ENCODE results near the gene GMDS.

The GMDS gene

DNA sequence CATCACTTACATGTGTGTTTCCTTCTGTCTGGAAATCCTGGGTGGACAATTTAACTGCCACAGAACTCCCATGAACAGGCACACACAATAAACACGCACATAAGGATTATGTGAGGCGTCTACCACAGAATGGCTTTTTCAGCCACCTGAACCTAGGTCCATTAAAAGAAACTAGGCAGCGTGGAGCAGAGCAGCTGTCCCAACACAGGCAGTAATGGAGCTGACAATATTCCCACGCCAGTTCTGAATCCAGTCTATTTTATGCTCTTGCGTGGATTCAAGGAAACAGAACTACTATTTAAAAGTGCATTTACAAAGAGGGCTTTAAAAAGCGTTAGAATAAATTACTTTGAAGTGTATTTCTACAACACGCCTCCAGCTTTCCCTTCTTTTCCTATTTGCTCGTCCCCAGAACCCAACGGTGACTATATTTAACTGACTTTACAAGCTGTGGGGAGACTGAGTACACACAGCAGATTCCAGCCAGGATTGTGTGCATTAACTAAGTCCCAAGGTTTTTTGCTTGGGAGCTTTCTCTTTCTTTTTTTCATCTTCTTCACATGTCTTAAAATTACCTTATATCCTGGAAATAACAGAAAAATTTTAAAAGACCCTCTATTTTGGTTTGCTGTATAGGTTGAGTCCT lies 95.9 kb downstream of the GMDS start:
- 89% methylated on average over 7 of the region's 9 CpGs for WGBS
- no peak overlapping the region for H3K23ac ChIP-seq (ENCODE audit: low read length in 2 of 2)

DNA sequence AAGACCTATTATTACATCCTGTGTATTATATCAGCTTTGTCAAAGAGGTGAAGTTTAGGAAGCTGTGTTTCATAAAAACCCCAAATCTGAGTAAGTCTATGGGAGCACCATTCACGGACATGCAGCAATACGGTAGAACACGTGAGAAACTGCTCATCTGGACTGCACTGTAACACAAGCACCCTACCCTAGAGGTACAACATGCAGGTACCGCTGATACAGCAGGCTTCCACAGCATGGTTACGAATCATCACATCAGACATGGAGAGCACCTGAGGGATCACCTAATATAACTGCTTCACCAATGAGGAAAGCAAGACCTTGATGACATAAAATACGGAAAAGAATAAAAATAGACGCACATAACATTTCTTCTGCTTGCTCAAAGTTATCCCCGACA lies 96.7 kb downstream of the GMDS start:
- no peak overlapping the region for H2BK12ac ChIP-seq (ENCODE audit: low read length in 2 of 2)
- H3K9ac ChIP-seq (ENCODE audit: low read length) = no peak overlapping the region
- H3K27me3 ChIP-seq (ENCODE audit: control insufficient read depth in 1 of 2, insufficient read depth in 1 of 2, low read length in 2 of 2) = no peaks in the 10 kb centered on the region
- no peak overlapping the region for H2AK5ac ChIP-seq (ENCODE audit: low read length, severe bottlenecking)
- no peak overlapping the region for H3K27ac ChIP-seq (ENCODE audit: low read length, poor library complexity, severe bottlenecking)
- 100% methylated on average over 7 of the region's 8 CpGs for WGBS
- no peaks in the 10 kb centered on the region for H3K36me3 ChIP-seq (ENCODE audit: control insufficient read depth in 1 of 2, insufficient read depth in 2 of 2, low read depth in 1 of 2, low read length in 2 of 2)
- no peak overlapping the region for H2AFZ ChIP-seq (ENCODE audit: low read depth, low read length)
- no peaks in the 10 kb centered on the region for H3K9me3 ChIP-seq (ENCODE audit: control insufficient read depth, low read length)
- no peak overlapping the region for H3K4ac ChIP-seq (ENCODE audit: low read depth in 1 of 2, low read length in 2 of 2)
- H3K18ac ChIP-seq (ENCODE audit: low read depth in 1 of 2, low read length in 2 of 2) = no peak overlapping the region
- H3K4me2 ChIP-seq (ENCODE audit: low read length, poor library complexity, severe bottlenecking) = no peak overlapping the region
- no peak overlapping the region for H2BK120ac ChIP-seq (ENCODE audit: low read depth, low read length)
- H4K91ac ChIP-seq (ENCODE audit: low read length) = no peak overlapping the region
- no peak for DNase-seq
- peaks cover 10% of the 10 kb centered on the region for H3K79me1 ChIP-seq (replicated peaks; ENCODE audit: low read length, poor library complexity, severe bottlenecking)
- H4K8ac ChIP-seq (ENCODE audit: low read length) = no peak overlapping the region
- H3K14ac ChIP-seq (ENCODE audit: low read length in 2 of 2) = no peak overlapping the region
- no peak overlapping the region for H2BK5ac ChIP-seq (ENCODE audit: low read depth, low read length, poor library complexity, severe bottlenecking)
- no peak overlapping the region for H3K23ac ChIP-seq (ENCODE audit: low read length in 2 of 2)
- H3K4me3 ChIP-seq (ENCODE audit: insufficient read depth in 1 of 2, low read depth in 1 of 2, low read length in 2 of 2) = no peak overlapping the region
- peaks cover 2% of the 10 kb centered on the region for H3K4me1 ChIP-seq (ENCODE audit: control insufficient read depth, insufficient read depth, low read depth, low read length)
- no peak overlapping the region for H2BK15ac ChIP-seq (ENCODE audit: low read depth, poor library complexity, severe bottlenecking)

More for the DNA sequence above, 95.9 kb downstream of the GMDS start:
- no peak overlapping the region for H3K4me3 ChIP-seq (ENCODE audit: insufficient read depth in 1 of 2, low read depth in 1 of 2, low read length in 2 of 2)
- no peaks in the 10 kb centered on the region for H3K27me3 ChIP-seq (ENCODE audit: control insufficient read depth in 1 of 2, insufficient read depth in 1 of 2, low read length in 2 of 2)
- H2AK5ac ChIP-seq (ENCODE audit: low read length, severe bottlenecking) = no peak overlapping the region
- H3K79me1 ChIP-seq (replicated peaks; ENCODE audit: low read length, poor library complexity, severe bottlenecking) = peaks cover 8% of the 10 kb centered on the region
- no peak overlapping the region for H3K14ac ChIP-seq (ENCODE audit: low read length in 2 of 2)
- no peak overlapping the region for H2BK120ac ChIP-seq (ENCODE audit: low read depth, low read length)
- peaks cover 2% of the 10 kb centered on the region for H3K4me1 ChIP-seq (ENCODE audit: control insufficient read depth, insufficient read depth, low read depth, low read length)
- no peak overlapping the region for H3K4me2 ChIP-seq (ENCODE audit: low read length, poor library complexity, severe bottlenecking)
- no peak overlapping the region for H3K27ac ChIP-seq (ENCODE audit: low read length, poor library complexity, severe bottlenecking)
- H3K18ac ChIP-seq (ENCODE audit: low read depth in 1 of 2, low read length in 2 of 2) = no peak overlapping the region
- no peak overlapping the region for H2BK12ac ChIP-seq (ENCODE audit: low read length in 2 of 2)
- no peaks in the 10 kb centered on the region for H3K9me3 ChIP-seq (ENCODE audit: control insufficient read depth, low read length)
- H2BK5ac ChIP-seq (ENCODE audit: low read depth, low read length, poor library complexity, severe bottlenecking) = no peak overlapping the region
- no peak overlapping the region for H3K4ac ChIP-seq (ENCODE audit: low read depth in 1 of 2, low read length in 2 of 2)
- no peak overlapping the region for H2AFZ ChIP-seq (ENCODE audit: low read depth, low read length)
- H2BK15ac ChIP-seq (ENCODE audit: low read depth, poor library complexity, severe bottlenecking) = no peak overlapping the region
- H3K9ac ChIP-seq (ENCODE audit: low read length) = no peak overlapping the region
- no peak overlapping the region for H4K8ac ChIP-seq (ENCODE audit: low read length)
- no peak for DNase-seq
- no peak overlapping the region for H4K91ac ChIP-seq (ENCODE audit: low read length)
- no peaks in the 10 kb centered on the region for H3K36me3 ChIP-seq (ENCODE audit: control insufficient read depth in 1 of 2, insufficient read depth in 2 of 2, low read depth in 1 of 2, low read length in 2 of 2)

DNA sequence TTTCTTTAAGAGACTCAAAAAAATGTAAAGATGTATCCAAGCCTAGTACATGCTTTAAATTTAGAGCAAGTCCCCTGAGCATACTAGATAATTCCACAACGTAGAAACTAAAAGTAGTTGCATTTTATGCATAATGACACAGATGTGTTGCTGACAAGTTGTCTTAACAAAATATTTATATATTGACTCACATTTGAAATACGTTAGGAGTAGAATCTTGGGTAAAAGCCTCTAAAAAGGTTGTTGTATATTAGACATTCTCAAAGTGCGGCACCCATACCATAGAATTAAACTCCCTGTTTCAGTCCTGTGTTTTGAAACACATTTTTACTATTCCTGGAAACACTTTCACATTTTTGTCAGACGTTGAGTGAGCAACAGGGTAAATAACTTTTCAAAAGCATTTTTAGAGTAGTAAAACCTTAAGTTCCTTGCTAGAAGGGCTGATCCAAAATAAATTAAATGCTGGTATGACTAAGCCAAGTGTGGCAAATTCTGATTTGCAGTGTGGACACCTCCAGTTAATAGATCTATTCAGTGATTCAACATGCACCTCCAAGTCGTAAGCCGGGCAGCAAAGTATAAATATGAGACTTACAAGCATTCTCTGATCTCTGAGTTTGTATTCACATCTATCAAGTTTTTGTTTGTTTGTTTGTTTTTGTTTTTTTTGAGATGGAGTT lies 97.5 kb downstream of the GMDS start:
- H3K18ac ChIP-seq (ENCODE audit: low read depth in 1 of 2, low read length in 2 of 2) = no peak overlapping the region
- no peak overlapping the region for H3K4ac ChIP-seq (ENCODE audit: low read depth in 1 of 2, low read length in 2 of 2)
- no peak for DNase-seq
- no peak overlapping the region for H3K23ac ChIP-seq (ENCODE audit: low read length in 2 of 2)
- H2BK120ac ChIP-seq (ENCODE audit: low read depth, low read length) = no peak overlapping the region
- WGBS = 100% methylated on average over 1 of the region's 6 CpGs
- H2BK15ac ChIP-seq (ENCODE audit: low read depth, poor library complexity, severe bottlenecking) = no peak overlapping the region
- no peaks in the 10 kb centered on the region for H3K27me3 ChIP-seq (ENCODE audit: control insufficient read depth in 1 of 2, insufficient read depth in 1 of 2, low read length in 2 of 2)
- H3K9me3 ChIP-seq (ENCODE audit: control insufficient read depth, low read length) = no peaks in the 10 kb centered on the region
- no peak overlapping the region for H3K27ac ChIP-seq (ENCODE audit: low read length, poor library complexity, severe bottlenecking)
- H2BK12ac ChIP-seq (ENCODE audit: low read length in 2 of 2) = no peak overlapping the region
- no peak overlapping the region for H2BK5ac ChIP-seq (ENCODE audit: low read depth, low read length, poor library complexity, severe bottlenecking)
- no peak overlapping the region for H4K91ac ChIP-seq (ENCODE audit: low read length)
- H4K8ac ChIP-seq (ENCODE audit: low read length) = no peak overlapping the region
- H3K36me3 ChIP-seq (ENCODE audit: control insufficient read depth in 1 of 2, insufficient read depth in 2 of 2, low read depth in 1 of 2, low read length in 2 of 2) = no peaks in the 10 kb centered on the region
- no peak overlapping the region for H3K14ac ChIP-seq (ENCODE audit: low read length in 2 of 2)
- no peak overlapping the region for H2AFZ ChIP-seq (ENCODE audit: low read depth, low read length)
- no peak overlapping the region for H3K4me2 ChIP-seq (ENCODE audit: low read length, poor library complexity, severe bottlenecking)
- peaks cover 2% of the 10 kb centered on the region for H3K4me1 ChIP-seq (ENCODE audit: control insufficient read depth, insufficient read depth, low read depth, low read length)
- H3K9ac ChIP-seq (ENCODE audit: low read length) = no peak overlapping the region
- peaks cover 12% of the 10 kb centered on the region for H3K79me1 ChIP-seq (replicated peaks; ENCODE audit: low read length, poor library complexity, severe bottlenecking)
- peak overlapping the region in 1 of 2 experiments; percentile 17 for H3K4me3 ChIP-seq (ENCODE audit: insufficient read depth in 1 of 2, low read depth in 1 of 2, low read length in 2 of 2)
- H2AK5ac ChIP-seq (ENCODE audit: low read length, severe bottlenecking) = no peak overlapping the region

DNA sequence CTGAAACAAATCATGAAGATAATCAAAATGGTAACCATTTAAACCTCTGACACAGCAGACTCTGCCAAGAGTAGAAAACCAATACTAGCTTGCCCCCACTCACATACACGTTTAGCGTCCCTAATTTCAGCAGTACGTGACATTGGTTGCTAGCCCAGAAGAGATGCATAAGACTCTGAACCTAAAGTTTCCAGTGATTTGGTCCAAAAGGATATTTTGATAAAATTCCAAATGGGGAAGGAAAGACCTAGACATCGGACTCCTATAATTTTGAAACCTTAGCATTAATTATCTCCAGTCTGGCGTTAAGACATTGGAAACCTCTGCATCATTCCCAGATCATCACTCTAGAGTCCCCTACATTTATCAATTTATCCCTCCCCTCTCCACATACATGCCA lies 98.1 kb downstream of the GMDS start:
- Histone ChIP-seq H3K4me3 (ENCODE audit: insufficient read depth in 1 of 2, low read depth in 1 of 2, low read length in 2 of 2) (no peak overlapping the region), H2AFZ (ENCODE audit: low read depth, low read length) (no peak overlapping the region), H2BK120ac (ENCODE audit: low read depth, low read length) (no peak overlapping the region), H3K14ac (ENCODE audit: low read length in 2 of 2) (no peak overlapping the region), H4K8ac (ENCODE audit: low read length) (no peak overlapping the region), H4K91ac (ENCODE audit: low read length) (no peak overlapping the region), H3K4ac (ENCODE audit: low read depth in 1 of 2, low read length in 2 of 2) (no peak overlapping the region), H3K36me3 (ENCODE audit: control insufficient read depth in 1 of 2, insufficient read depth in 2 of 2, low read depth in 1 of 2, low read length in 2 of 2) (no peaks in the 10 kb centered on the region), H3K4me2 (ENCODE audit: low read length, poor library complexity, severe bottlenecking) (no peak overlapping the region), H3K79me1 (replicated peaks; ENCODE audit: low read length, poor library complexity, severe bottlenecking) (peaks cover 16% of the 10 kb centered on the region), H3K27ac (ENCODE audit: low read length, poor library complexity, severe bottlenecking) (no peak overlapping the region), H2AK5ac (ENCODE audit: low read length, severe bottlenecking) (no peak overlapping the region), H3K27me3 (ENCODE audit: control insufficient read depth in 1 of 2, insufficient read depth in 1 of 2, low read length in 2 of 2) (no peaks in the 10 kb centered on the region), H3K4me1 (ENCODE audit: control insufficient read depth, insufficient read depth, low read depth, low read length) (peaks cover 2% of the 10 kb centered on the region), H2BK5ac (ENCODE audit: low read depth, low read length, poor library complexity, severe bottlenecking) (no peak overlapping the region), H2BK12ac (ENCODE audit: low read length in 2 of 2) (no peak overlapping the region), H3K18ac (ENCODE audit: low read depth in 1 of 2, low read length in 2 of 2) (no peak overlapping the region), H3K23ac (ENCODE audit: low read length in 2 of 2) (no peak overlapping the region), H3K9ac (ENCODE audit: low read length) (no peak overlapping the region), H2BK15ac (ENCODE audit: low read depth, poor library complexity, severe bottlenecking) (no peak overlapping the region), H3K9me3 (ENCODE audit: control insufficient read depth, low read length) (no peaks in the 10 kb centered on the region)
- WGBS = 91% methylated on average over 5 of the region's 5 CpGs
- DNase-seq = no peak

Data from mesenchymal stem cell (in vitro differentiated cells and primary cell).